Loucy (cell line): ENCODE data around the gene SEC24A.

ENCODE experiments used
- H2AFZ ChIP-seq: fragments of 200-600 bp; sonication (generic); 2 replicates; pipeline ENCODE4 v1.6.0; 2016; ENCODE audit warnings: antibody characterized with exemption, mild to moderate bottlenecking, low read length, moderate library complexity
- H3F3A ChIP-seq: fragments of 200-600 bp; 2 replicates; pipeline ENCODE4 v1.6.0; 2016; ENCODE audit warnings: antibody characterized with exemption, low read depth, mild to moderate bottlenecking
- H3K27me3 ChIP-seq: fragments of 200-600 bp; sonication (generic); 2 replicates; pipeline ENCODE4 v1.6.1; 2014; ENCODE audit warnings: low read length, mild to moderate bottlenecking; ENCODE audit not compliant: insufficient read depth, poor library complexity, severe bottlenecking
- H3K36me3 ChIP-seq: fragments of 200-600 bp; sonication (generic); 2 replicates; pipeline ENCODE4 v1.6.1; 2016; ENCODE audit warnings: low read length; ENCODE audit not compliant: insufficient read depth
- H3K4me1 ChIP-seq: fragments of 200-600 bp; sonication (generic); 2 replicates; pipeline ENCODE4 v1.5.1; 2014; ENCODE audit warnings: low read length, mild to moderate bottlenecking; ENCODE audit not compliant: insufficient read depth, poor library complexity, severe bottlenecking
- H3K4me2 ChIP-seq: fragments of 200-600 bp; sonication (generic); 2 replicates; pipeline ENCODE4 v1.6.0; 2014; ENCODE audit warnings: antibody characterized with exemption, low read length, low read depth, mild to moderate bottlenecking; ENCODE audit not compliant: poor library complexity, severe bottlenecking
- H3K4me3 ChIP-seq: fragments of 200-600 bp; sonication (generic); 2 replicates; pipeline ENCODE4 v1.5.1; 2014; ENCODE audit warnings: low read length, mild to moderate bottlenecking, mixed read lengths; ENCODE audit not compliant: poor library complexity, severe bottlenecking
- H3K79me2 ChIP-seq: fragments of 200-600 bp; sonication (generic); 2 replicates; pipeline ENCODE4 v1.6.1; 2014; ENCODE audit warnings: low read length; ENCODE audit not compliant: insufficient read depth
- H3K9ac ChIP-seq: fragments of 200-600 bp; sonication (generic); 2 replicates; pipeline ENCODE4 v1.6.0; 2014; ENCODE audit warnings: mild to moderate bottlenecking, low read depth, low read length, moderate library complexity; ENCODE audit not compliant: poor library complexity, severe bottlenecking
- H3K9me2 ChIP-seq: fragments of 200-600 bp; sonication (generic); replicated peaks from 2 replicates; pipeline ENCODE4 v1.6.1; 2016; ENCODE audit warnings: low read depth, low read length, mixed read lengths
- H3K9me3 ChIP-seq: fragments of 200-600 bp; sonication (generic); 2 replicates; pipeline ENCODE4 v1.6.1; 2014; ENCODE audit warnings: mild to moderate bottlenecking, antibody characterized with exemption, low read length, low read depth; ENCODE audit not compliant: insufficient read depth
- H4K20me1 ChIP-seq: fragments of 200-600 bp; sonication (generic); 2 replicates; pipeline ENCODE4 v1.6.0; 2014; ENCODE audit warnings: antibody characterized with exemption, low read length, mild to moderate bottlenecking; ENCODE audit not compliant: insufficient read depth, poor library complexity, severe bottlenecking
- EZH2phosphoT487 ChIP-seq: fragments of 200-600 bp; IDR thresholded peaks from 2 replicates; pipeline ENCODE4 v1.6.1; 2018; ENCODE audit warnings: antibody characterized with exemption, mild to moderate bottlenecking, moderate library complexity, borderline replicate concordance
- TF ChIP-seq, protein P1 (sequence below): fragments of 200-600 bp; sonication (generic); conservative IDR thresholded peaks from 2 replicates; pipeline ENCODE4 v1.5.1; 2014; ENCODE audit warnings: mild to moderate bottlenecking, antibody characterized with exemption, low read length

The SEC24A gene

GRCh38 chr5:134772461-134773125, 124.0 kb downstream of the SEC24A start:
- H3K9me2 ChIP-seq, result no peaks in the 10 kb centered on the region
- peaks cover 20% of the 10 kb centered on the region; the same call in 1 of the 2 replicates for H3K36me3 ChIP-seq
- H3K4me1 ChIP-seq, result no peaks in the 10 kb centered on the region
- no peak overlapping the region for H3K9ac ChIP-seq
- H3K4me3 ChIP-seq, result no peak overlapping the region
- H2AFZ ChIP-seq, result no peak overlapping the region
- TF ChIP-seq, protein P1, sequence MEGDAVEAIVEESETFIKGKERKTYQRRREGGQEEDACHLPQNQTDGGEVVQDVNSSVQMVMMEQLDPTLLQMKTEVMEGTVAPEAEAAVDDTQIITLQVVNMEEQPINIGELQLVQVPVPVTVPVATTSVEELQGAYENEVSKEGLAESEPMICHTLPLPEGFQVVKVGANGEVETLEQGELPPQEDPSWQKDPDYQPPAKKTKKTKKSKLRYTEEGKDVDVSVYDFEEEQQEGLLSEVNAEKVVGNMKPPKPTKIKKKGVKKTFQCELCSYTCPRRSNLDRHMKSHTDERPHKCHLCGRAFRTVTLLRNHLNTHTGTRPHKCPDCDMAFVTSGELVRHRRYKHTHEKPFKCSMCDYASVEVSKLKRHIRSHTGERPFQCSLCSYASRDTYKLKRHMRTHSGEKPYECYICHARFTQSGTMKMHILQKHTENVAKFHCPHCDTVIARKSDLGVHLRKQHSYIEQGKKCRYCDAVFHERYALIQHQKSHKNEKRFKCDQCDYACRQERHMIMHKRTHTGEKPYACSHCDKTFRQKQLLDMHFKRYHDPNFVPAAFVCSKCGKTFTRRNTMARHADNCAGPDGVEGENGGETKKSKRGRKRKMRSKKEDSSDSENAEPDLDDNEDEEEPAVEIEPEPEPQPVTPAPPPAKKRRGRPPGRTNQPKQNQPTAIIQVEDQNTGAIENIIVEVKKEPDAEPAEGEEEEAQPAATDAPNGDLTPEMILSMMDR, result no peak
- TF ChIP-seq EZH2phosphoT487, result no peak
- no peaks in the 10 kb centered on the region for H4K20me1 ChIP-seq
- no peaks in the 10 kb centered on the region for H3K27me3 ChIP-seq
- no peaks in the 10 kb centered on the region for H3F3A ChIP-seq
- H3K9me3 ChIP-seq, result no peaks in the 10 kb centered on the region
- no peaks in the 10 kb centered on the region for H3K79me2 ChIP-seq
- no peak overlapping the region for H3K4me2 ChIP-seq

GRCh38 chr5:134777366-134777765, 128.8 kb downstream of the SEC24A start:
- no peaks in the 10 kb centered on the region for H3K27me3 ChIP-seq
- no peaks in the 10 kb centered on the region for H3K9me2 ChIP-seq
- no peak overlapping the region for H2AFZ ChIP-seq
- no peaks in the 10 kb centered on the region for H3K9me3 ChIP-seq
- H3F3A ChIP-seq, result no peaks in the 10 kb centered on the region
- no peak overlapping the region for H3K4me2 ChIP-seq
- H3K36me3 ChIP-seq, result peaks cover 33% of the 10 kb centered on the region; the same call in 1 of the 2 replicates
- H3K79me2 ChIP-seq, result no peaks in the 10 kb centered on the region
- H3K4me1 ChIP-seq, result no peaks in the 10 kb centered on the region
- no peak overlapping the region for H3K4me3 ChIP-seq
- no peak for TF ChIP-seq EZH2phosphoT487
- TF ChIP-seq, protein P1, result no peak
- no peaks in the 10 kb centered on the region for H4K20me1 ChIP-seq
- no peak overlapping the region for H3K9ac ChIP-seq
